ENCODE data around the gene DNAJB6.

The DNAJB6 gene

DNA sequence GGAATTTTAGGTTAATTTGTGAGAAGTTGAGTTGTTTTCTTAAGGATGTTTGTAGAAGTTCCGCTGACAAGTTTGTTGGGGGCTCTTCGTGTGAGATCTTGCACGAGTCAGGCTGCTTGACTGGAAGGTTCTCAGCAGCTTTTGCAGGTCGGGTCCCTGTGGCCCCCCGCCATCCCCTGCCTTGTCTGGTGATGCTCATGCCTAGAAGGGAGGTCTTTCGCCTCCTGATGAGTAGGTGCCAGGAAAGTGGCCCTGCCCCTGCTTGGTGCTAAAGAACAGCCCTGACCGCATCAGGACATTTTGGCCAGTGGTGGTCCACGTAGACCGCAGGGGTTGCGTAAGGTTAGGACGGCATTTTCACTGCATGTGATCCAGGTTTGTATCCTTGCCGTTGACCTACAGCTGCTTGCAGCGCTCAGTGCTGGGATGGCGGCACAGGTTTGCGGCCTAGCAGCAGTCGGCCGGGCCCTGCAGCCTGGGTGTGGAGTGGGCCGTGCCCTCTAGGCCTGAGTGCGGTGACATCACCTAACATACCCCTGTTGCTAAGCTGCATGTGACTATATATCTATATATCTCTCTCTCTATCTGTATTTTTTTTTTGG is 62.4 kb downstream of the DNAJB6 start:
- TF ChIP-seq CEBPB (IDR thresholded peaks at IDR 0.05) (no peak), TAF1 (IDR thresholded peaks at IDR 0.05; ENCODE audit: low read depth) (no peak), CREB1 (IDR thresholded peaks at IDR 0.05; ENCODE audit: low read depth) (no peak), NFIC (IDR thresholded peaks at IDR 0.05) (no peak), EP300 (IDR thresholded peaks at IDR 0.05; ENCODE audit: borderline replicate concordance) (no peak), TCF12 (IDR thresholded peaks at IDR 0.05; ENCODE audit: low read depth) (no peak), ZBTB7A (IDR thresholded peaks at IDR 0.05; ENCODE audit: low read depth) (no peak), RAD21 (IDR thresholded peaks at IDR 0.05; ENCODE audit: low read depth) (no peak), TEAD4 (IDR thresholded peaks at IDR 0.05) (no peak), EGR1 (IDR thresholded peaks at IDR 0.05) (no peak), YY1 (IDR thresholded peaks at IDR 0.05; ENCODE audit: low read depth) (no peak), FOXM1 (IDR thresholded peaks at IDR 0.05; ENCODE audit: borderline replicate concordance, low read depth) (no peak)
- TF ChIP-seq, protein P1, sequence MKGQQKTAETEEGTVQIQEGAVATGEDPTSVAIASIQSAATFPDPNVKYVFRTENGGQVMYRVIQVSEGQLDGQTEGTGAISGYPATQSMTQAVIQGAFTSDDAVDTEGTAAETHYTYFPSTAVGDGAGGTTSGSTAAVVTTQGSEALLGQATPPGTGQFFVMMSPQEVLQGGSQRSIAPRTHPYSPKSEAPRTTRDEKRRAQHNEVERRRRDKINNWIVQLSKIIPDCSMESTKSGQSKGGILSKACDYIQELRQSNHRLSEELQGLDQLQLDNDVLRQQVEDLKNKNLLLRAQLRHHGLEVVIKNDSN (IDR thresholded peaks at IDR 0.05) = no peak
- TF ChIP-seq, protein P2, sequence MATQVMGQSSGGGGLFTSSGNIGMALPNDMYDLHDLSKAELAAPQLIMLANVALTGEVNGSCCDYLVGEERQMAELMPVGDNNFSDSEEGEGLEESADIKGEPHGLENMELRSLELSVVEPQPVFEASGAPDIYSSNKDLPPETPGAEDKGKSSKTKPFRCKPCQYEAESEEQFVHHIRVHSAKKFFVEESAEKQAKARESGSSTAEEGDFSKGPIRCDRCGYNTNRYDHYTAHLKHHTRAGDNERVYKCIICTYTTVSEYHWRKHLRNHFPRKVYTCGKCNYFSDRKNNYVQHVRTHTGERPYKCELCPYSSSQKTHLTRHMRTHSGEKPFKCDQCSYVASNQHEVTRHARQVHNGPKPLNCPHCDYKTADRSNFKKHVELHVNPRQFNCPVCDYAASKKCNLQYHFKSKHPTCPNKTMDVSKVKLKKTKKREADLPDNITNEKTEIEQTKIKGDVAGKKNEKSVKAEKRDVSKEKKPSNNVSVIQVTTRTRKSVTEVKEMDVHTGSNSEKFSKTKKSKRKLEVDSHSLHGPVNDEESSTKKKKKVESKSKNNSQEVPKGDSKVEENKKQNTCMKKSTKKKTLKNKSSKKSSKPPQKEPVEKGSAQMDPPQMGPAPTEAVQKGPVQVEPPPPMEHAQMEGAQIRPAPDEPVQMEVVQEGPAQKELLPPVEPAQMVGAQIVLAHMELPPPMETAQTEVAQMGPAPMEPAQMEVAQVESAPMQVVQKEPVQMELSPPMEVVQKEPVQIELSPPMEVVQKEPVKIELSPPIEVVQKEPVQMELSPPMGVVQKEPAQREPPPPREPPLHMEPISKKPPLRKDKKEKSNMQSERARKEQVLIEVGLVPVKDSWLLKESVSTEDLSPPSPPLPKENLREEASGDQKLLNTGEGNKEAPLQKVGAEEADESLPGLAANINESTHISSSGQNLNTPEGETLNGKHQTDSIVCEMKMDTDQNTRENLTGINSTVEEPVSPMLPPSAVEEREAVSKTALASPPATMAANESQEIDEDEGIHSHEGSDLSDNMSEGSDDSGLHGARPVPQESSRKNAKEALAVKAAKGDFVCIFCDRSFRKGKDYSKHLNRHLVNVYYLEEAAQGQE (IDR thresholded peaks at IDR 0.05; ENCODE audit: low read depth) = no peak
- TF ChIP-seq, protein P3, sequence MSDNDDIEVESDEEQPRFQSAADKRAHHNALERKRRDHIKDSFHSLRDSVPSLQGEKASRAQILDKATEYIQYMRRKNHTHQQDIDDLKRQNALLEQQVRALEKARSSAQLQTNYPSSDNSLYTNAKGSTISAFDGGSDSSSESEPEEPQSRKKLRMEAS (IDR thresholded peaks at IDR 0.05) = no peak

DNA sequence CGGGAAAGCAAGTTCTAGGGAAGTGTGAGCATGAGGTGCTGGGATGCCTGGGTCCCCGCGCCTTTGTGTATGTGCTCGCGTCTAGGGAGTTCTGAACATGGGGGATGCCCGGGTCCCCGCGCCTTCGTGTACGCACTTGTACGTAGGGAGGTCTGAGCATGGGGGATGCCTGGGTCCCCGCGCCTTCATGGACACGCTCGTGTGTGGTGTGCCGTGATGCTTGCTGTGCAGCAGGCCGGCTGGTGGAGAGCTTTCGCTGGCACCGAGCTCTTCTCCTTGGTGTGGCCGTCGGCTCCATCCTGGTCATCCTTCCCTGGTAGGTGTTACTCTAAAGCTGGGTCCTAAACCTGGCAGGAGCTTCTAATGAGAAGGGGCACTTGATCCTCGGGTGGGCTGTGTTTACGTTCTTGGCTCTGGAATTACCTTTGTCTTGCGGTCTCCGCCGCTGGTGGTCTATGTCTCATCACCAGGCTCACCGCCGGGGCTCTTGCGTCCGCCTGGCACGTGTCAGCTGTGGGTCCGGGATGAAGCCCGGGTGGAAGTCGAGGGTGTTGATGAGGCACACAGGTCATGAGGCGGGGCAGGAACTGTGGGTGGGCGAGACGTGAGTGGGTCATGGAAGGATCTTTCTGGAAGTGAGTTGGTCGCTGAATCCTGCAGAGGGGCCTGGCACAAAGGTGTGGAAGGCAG is 63.5 kb downstream of the DNAJB6 start:
- no peak for TF ChIP-seq TEAD4 (IDR thresholded peaks at IDR 0.05)
- no peak for TF ChIP-seq EP300 (IDR thresholded peaks at IDR 0.05; ENCODE audit: borderline replicate concordance)

DNA sequence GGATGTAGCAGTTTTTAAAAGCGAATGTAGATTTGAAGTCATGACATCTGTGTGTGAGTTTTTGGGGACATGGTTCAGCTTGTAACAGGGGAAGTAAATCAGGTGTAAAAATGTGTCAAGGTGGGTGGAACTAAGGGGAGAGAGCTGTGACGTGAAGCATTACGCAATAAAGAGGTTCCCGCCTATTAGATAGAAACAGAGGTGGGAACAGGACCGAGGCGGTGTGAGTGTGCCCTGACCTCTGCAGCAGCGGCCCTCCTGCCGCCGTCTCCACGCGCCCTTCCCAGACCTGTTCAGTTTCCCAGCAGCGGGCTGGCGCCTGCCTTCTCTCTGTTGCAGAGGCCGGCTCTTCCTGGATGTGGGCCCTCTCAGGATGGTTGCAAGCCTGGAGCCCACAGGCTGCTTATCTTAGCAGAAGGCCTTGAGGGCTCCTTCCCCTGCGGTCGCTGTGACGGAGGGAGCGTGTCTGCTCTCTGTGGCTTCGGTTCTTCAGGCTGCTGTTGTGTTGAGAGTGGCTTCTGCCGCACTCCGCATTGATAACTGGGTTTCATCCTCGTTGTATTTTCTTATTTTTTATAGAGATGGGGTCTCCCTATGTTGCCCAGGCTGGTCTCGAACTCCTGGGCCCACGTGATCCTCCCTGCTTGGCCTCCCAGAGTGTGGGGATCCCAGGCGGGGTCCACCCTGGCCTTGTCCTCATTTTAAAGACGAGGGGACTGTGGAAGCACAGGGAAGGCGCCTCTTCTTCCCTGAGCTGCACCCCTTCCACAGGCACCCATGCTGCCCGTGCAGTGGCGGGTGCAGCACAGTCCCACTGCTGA is 65.0 kb downstream of the DNAJB6 start:
- TF ChIP-seq, protein P1 (IDR thresholded peaks at IDR 0.05) = no peak
- TF ChIP-seq EGR1 (IDR thresholded peaks at IDR 0.05) (no peak), YY1 (IDR thresholded peaks at IDR 0.05; ENCODE audit: low read depth) (no peak), ZBTB7A (IDR thresholded peaks at IDR 0.05; ENCODE audit: low read depth) (no peak), EP300 (IDR thresholded peaks at IDR 0.05; ENCODE audit: borderline replicate concordance) (no peak), CEBPB (IDR thresholded peaks at IDR 0.05) (peak; percentile 70; the same call in 1 of the 2 replicates)
- TF ChIP-seq, protein P3 (IDR thresholded peaks at IDR 0.05) = no peak

DNA sequence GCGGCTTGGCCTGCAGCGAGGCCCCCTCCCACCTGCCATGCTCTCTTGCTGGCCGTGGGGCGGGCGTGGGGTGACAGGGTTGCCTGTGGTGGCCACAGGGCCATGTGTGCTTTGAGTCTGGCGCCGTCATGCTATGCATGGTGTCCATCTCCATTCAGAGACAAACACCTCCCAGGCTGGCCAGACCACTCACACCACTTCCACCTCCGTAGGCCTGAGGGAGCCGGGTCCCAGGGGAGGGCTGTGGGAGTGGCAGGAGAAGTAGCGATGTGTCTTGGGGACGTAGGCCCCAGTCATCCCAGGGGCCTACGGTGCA is 65.5 kb downstream of the DNAJB6 start:
- TF ChIP-seq EGR1 (IDR thresholded peaks at IDR 0.05) (no peak), RAD21 (IDR thresholded peaks at IDR 0.05; ENCODE audit: low read depth) (no peak), EP300 (IDR thresholded peaks at IDR 0.05; ENCODE audit: borderline replicate concordance) (no peak), TCF12 (IDR thresholded peaks at IDR 0.05; ENCODE audit: low read depth) (no peak), YY1 (IDR thresholded peaks at IDR 0.05; ENCODE audit: low read depth) (no peak), TAF1 (IDR thresholded peaks at IDR 0.05; ENCODE audit: low read depth) (no peak), FOXM1 (IDR thresholded peaks at IDR 0.05; ENCODE audit: borderline replicate concordance, low read depth) (no peak), ZBTB7A (IDR thresholded peaks at IDR 0.05; ENCODE audit: low read depth) (no peak), NFIC (IDR thresholded peaks at IDR 0.05) (no peak), TEAD4 (IDR thresholded peaks at IDR 0.05) (no peak), CEBPB (IDR thresholded peaks at IDR 0.05) (no peak), CREB1 (IDR thresholded peaks at IDR 0.05; ENCODE audit: low read depth) (no peak)
- TF ChIP-seq, protein P3 (IDR thresholded peaks at IDR 0.05) = no peak
- TF ChIP-seq, protein P2 (IDR thresholded peaks at IDR 0.05; ENCODE audit: low read depth) = no peak
- TF ChIP-seq, protein P1 (IDR thresholded peaks at IDR 0.05) = no peak
